Activated CD8-positive, alpha-beta memory T cell treated with anti-CD3 and anti-CD28 coated beads for 4 hours (primary cell): ENCODE data around the gene IGFBP2.

Experiments
- DNase-seq, 2 donors: peaks; one replicate each; pipeline ENCODE4 v3.0.0-alpha.2; 2020; ENCODE audit warnings: low read depth in 2 of 2

The IGFBP2 gene

GRCh38 chr2:216636551-216637450 is 3.6 kb downstream of the IGFBP2 start:
- DNase-seq = no peak

- DNase-seq = no peak
Measured at GRCh38 chr2:216637472-216637871, 4.3 kb downstream of the IGFBP2 start.

DNA sequence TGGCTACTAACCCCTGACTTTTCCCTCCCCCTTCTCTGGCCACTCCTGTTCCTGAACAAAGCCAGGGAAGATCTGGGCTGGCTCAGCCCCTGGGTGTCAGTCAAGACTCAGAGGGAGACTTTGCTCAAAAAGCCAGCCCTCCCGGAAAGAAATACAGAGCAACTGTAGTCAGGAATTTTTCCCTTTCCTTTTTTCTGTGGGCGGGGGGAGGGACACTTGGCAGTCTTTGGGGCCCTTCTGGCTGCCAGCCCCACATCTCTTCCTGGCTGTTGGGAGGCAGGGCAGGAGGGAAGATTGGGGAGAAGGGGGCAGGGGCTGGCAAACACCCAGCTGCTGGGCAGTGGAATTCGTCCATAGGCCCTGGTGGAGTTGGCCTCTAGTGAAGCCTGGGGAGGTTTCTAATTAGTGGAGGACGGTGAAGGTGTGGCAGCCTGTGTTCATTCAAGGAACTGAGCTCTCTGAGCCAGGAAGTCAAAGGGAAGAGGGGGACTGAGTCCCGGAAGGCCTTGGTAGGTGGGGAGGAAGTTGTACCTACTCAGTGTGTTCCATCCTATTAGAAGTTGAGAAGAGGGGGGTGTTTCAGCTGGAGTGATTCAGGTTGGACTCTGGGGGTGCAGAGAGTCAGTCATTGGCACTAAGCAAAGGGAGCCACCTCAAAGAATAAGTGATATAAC is 10.9 kb downstream of the IGFBP2 start:
- DNase-seq = no peak

GRCh38 chr2:216644842-216645635 is 11.8 kb downstream of the IGFBP2 start:
- no peak for DNase-seq

DNA sequence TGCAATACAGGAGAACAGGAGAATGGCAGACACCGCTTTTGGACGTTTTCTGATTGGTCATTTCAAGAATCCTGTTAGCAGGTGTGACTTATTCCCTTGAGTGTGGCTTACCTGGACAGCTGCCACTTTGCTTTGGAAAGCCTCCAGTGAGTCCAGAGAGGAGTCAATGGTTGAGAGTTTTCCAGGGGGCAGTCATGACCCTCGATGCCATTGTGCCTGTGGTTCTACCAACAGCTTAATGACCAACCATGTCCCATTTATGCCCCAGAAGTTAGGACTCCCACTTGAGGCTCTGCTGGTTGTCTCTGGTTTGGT is 12.4 kb downstream of the IGFBP2 start:
- no peak for DNase-seq

GRCh38 chr2:216646116-216646515 is 12.9 kb downstream of the IGFBP2 start:
- no peak for DNase-seq

DNA sequence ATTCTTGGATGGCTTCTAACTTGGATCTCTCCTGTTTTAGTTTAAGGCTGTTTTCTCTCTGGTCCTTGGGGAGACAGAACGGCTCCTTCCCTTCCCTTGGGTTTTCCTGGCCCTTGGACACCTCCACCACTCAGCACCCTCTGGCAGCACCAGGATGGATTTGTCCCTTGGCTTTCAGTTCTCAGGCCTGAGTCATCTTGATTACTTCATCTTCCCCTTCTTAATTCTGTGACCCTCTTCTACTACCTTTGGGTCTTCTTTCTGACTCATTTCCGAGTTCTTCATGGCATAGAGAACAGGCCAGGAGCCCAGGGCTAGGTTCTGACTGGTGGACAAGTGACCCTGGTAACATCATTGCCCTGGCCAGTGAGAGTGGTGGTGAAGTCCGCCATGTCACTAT is 14.9 kb downstream of the IGFBP2 start:
- DNase-seq = no peak

DNA sequence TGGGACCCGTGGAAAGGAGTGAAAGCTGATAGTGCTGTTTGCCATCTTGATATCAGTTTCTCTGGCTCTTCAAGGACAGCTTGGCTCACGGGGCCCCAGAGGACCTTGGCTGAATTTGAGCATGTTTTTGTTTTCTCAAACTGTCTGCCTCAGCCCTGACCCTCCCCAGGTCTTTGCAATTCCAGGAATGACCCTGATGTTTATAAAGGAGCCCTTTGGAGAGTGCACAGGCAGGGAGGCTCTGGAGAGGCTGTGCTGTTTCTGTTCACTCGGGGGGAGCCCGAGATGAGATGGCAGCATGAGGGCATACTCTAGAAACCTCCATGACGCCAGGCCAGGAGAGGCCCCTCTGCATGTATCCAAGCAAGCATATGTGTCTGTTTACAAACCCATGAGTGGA is 16.4 kb downstream of the IGFBP2 start:
- DNase-seq = no peak

DNA sequence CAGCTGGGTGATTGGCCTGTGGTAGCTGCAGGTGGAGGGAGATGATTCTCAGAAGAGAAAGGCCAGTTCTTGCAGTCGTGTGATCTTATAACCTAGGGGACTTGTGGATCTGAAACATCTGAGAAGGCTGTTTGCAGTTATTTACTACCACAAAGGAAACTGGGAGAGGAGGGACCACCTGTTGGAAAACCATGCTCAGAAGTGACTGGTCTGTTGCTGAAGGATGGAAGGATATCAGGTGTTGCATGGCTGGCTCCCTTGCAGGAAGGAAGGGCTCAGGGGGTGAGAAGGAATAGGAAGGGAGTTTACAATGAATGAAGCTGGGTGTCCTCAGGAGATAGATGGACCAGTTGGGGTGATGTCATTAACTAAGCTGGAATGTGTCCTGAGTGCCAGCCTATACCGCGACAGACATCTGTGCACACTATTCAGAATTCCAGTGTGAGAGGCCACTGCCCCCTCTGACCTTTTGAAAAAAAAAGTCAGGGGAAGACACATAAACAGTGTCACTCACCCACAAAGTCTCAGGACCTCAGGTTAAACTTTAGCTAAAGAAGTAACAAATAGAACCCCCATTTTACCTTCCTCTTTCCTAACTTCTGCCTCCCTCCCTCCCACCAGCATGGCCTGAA is 17.5 kb downstream of the IGFBP2 start:
- DNase-seq = no peak

- DNase-seq = no peak
Measured at GRCh38 chr2:216651351-216651881, 18.2 kb downstream of the IGFBP2 start.

- no peak for DNase-seq
Measured at GRCh38 chr2:216652566-216652965, 19.3 kb downstream of the IGFBP2 start.

DNA sequence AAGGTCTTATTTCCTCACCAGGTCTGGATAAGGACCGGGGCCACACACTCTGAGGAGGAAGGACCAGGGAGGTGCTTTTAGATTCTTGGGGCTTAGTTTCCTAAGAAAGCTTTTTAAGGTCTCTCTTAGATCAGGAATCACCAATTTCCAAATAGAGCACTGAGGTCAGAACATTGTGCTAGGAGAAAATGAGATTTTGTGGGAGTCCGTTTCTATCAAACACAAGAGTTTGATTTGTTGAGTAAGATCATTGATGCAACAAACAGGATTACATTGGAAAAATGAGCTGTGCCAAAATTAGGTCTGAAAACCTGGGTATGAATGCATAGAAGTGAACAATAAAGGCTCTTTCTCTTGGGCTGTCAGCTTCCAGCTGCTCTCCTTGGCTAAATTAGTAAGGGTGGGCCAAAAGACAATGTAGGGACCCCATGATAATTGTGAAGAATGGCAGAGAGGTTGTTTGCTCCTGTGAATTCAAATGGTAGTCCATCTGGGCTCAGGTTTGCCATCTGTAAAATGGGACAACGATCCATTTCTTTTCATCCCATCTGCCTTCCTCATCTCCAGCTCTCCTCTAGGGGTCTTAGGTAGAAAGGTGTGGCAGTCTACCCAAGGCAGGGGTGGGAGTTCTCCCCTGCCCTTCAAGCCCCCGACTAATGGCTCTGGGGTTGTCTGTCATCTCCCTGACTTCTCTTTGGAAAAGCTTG is 20.0 kb downstream of the IGFBP2 start:
- no peak for DNase-seq

GRCh38 chr2:216653931-216654365 is 20.7 kb downstream of the IGFBP2 start:
- no peak for DNase-seq

GRCh38 chr2:216654528-216655052 is 21.4 kb downstream of the IGFBP2 start:
- no peak for DNase-seq

- DNase-seq = no peak
Measured at GRCh38 chr2:216657086-216657855, 24.1 kb downstream of the IGFBP2 start.

DNA sequence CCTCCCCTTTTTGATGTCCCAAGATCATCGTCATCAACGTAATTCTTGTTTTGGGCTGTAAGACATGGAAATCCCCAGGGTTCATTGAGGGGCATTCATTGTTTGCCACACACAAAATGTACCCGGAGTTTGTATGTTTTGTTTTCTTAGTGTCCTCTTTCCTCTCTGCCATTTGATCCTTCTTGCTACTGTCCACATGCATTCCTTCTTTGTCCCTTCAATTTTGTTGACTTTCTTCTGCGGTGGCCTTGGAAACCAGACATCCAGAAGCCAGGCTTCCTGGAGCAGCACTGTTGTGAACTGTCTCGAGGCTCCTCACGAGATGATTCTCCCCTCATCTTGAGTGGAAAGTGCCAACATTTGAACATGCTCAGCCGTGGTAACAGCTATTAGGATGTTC is 24.8 kb downstream of the IGFBP2 start:
- DNase-seq = no peak

DNA sequence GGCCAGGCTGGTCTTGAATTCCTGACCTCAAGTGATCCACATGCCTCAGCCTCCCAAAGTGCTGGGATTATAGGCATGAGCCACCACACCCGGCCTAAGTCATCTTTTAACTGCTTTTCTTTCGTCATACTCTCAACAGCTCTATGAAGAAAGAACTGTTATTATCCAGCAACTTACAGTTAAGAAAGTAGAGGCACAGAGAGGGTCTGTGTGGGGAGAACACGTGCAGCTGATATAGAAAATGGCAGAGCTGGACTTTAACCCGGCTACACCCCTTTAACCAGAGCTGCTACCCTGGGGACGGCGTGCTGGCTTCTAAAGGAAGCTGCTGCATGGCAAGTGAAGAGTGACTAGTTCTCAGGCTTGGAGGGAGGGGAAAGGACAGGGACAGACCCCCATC is 25.5 kb downstream of the IGFBP2 start:
- DNase-seq = no peak

GRCh38 chr2:216659276-216659675 is 26.1 kb downstream of the IGFBP2 start:
- DNase-seq = no peak

DNA sequence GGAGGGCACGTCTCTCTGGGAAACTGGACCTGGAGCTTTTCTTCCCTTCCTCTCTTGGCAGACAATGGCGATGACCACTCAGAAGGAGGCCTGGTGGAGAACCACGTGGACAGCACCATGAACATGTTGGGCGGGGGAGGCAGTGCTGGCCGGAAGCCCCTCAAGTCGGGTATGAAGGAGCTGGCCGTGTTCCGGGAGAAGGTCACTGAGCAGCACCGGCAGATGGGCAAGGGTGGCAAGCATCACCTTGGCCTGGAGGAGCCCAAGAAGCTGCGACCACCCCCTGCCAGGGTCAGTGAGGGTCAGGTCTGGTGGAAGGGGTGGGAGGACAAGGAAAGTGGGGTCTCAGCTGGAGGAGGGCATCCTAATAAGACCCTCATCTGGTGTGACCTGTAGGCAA is 27.3 kb downstream of the IGFBP2 start:
- DNase-seq = no peak

DNA sequence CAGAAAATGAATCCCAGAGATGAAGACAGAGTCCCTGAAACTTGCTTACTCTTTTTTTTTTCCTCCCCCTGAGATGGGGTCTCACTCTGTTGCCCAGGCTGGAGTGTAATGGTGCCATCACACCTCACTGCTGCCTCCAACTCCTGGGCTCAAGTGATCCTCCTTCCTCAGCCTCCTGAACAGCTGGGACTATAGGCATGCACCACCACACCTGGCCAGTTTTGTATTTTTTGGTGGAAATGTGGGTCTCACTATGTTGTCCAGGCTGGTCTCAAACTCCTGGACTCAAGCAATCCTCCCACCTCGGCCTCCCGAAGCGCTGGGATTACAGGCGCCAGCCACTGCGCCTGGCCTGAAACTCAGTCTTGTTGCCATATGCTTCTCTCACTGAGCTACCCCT is 27.8 kb downstream of the IGFBP2 start:
- no peak for DNase-seq
